T-cell (primary cell): ENCODE data around the gene SLC45A2. TPM values are rescaled to one million over a fixed set of nuclear protein-coding genes. Genes with fewer than 3 reads are reported as not detected.

Source experiments
- ATAC-seq, 4 experiments: fragments of 200-7000 bp in 3 of 4; fragments of 150-1000 bp in 1 of 4; cut with Tn5 transposase; replicated peaks in 1 of 4; 1 replicate in 3 of 4; 2 replicates in 1 of 4; pipeline ENCODE4 v1.10.0; 2021; ENCODE audit warnings: moderate library complexity in 3 of 4, mild to moderate bottlenecking in 2 of 4, moderate number of reproducible peaks in 1 of 4
- CTCF ChIA-PET, 2 donors: fragments of 300-600 bp; sonication (Branson Sonifier 250); formaldehyde crosslinking; loops; one replicate each; lab custom pipeline; 2022; ENCODE audit warnings: antibody characterized with exemption in 2 of 2; lab: Charles Lee
- POLR2A ChIA-PET, 2 donors: fragments of 300-600 bp; sonication (Branson Sonifier 250); formaldehyde crosslinking; loops; one replicate each; lab custom pipeline; 2022; ENCODE audit warnings: antibody characterized with exemption in 2 of 2; lab: Charles Lee
- DNase-seq, 35 experiments: peaks; one replicate each; pipeline versions ENCODE4 v3.0.0 to v3.0.0-alpha.2; 2013 to 2023
- H3K27ac ChIP-seq: one replicate; pipeline ENCODE4 v1.5.1; 2013; ENCODE audit warnings: low read length
- H3K27me3 ChIP-seq, 2 experiments: replicated peaks in 1 of 2; 1 replicate in 1 of 2; 2 replicates in 1 of 2; pipeline versions ENCODE4 v1.6.1 to v1.7.0; 2013; ENCODE audit warnings: low read length in 1 of 2, mixed read lengths in 1 of 2; ENCODE audit not compliant: control insufficient read depth in 2 of 2, insufficient read depth in 2 of 2; ENCODE audit errors: extremely low read depth in 1 of 2
- H3K36me3 ChIP-seq, 2 donors: 1 replicate in 1 of 2; 2 replicates in 1 of 2; pipeline versions ENCODE4 v1.6.1 to v1.7.0; 2013; ENCODE audit warnings: low read length in 1 of 2; ENCODE audit not compliant: control insufficient read depth in 2 of 2, insufficient read depth in 1 of 2; ENCODE audit errors: extremely low read depth in 1 of 2
- H3K4me1 ChIP-seq, 2 experiments: 1 replicate in 1 of 2; 2 replicates in 1 of 2; pipeline versions ENCODE4 v1.6.1 to v1.7.0; 2013; ENCODE audit warnings: low read length in 2 of 2, mixed read lengths in 1 of 2; ENCODE audit not compliant: insufficient read depth in 2 of 2, control insufficient read depth in 1 of 2; ENCODE audit errors: extremely low read depth in 1 of 2
- H3K4me3 ChIP-seq, 2 donors: 1 replicate in 1 of 2; 2 replicates in 1 of 2; pipeline versions ENCODE4 v1.5.1 to v1.7.0; 2013; ENCODE audit warnings: mild to moderate bottlenecking in 2 of 2, low read length in 1 of 2, moderate library complexity in 1 of 2; ENCODE audit not compliant: control insufficient read depth in 1 of 2; ENCODE audit errors: extremely low read depth in 1 of 2
- H3K9me3 ChIP-seq: 2 replicates; pipeline ENCODE4 v1.7.0; 2013
- H3K27ac Mint-ChIP-seq, 2 donors: one replicate each; pipeline ENCODE4 v1.8.0; 2020 to 2021; ENCODE audit warnings: mild to moderate bottlenecking in 2 of 2, mixed read lengths in 2 of 2
- H3K27me3 Mint-ChIP-seq, 2 donors: one replicate each; pipeline ENCODE4 v1.8.0; 2021 to 2022; ENCODE audit warnings: mixed read lengths in 2 of 2
- H3K36me3 Mint-ChIP-seq: one replicate; pipeline ENCODE4 v1.8.0; 2021; ENCODE audit warnings: mixed read lengths
- H3K4me1 Mint-ChIP-seq, 3 donors: one replicate each; pipeline ENCODE4 v1.8.0; 2020 to 2022; ENCODE audit warnings: mixed read lengths in 3 of 3, mild to moderate bottlenecking in 1 of 3
- H3K4me3 Mint-ChIP-seq, 3 donors: one replicate each; pipeline ENCODE4 v1.8.0; 2020 to 2022; ENCODE audit warnings: mild to moderate bottlenecking in 3 of 3, mixed read lengths in 3 of 3, moderate library complexity in 3 of 3
- H3K9me3 Mint-ChIP-seq, 3 donors: one replicate each; pipeline ENCODE4 v1.8.0; 2020 to 2022; ENCODE audit warnings: mixed read lengths in 3 of 3
- WGBS: methylation state at CpG from one replicate; pipeline ENCODE4 v1.1.5; 2013; ENCODE audit warnings: missing lambda C conversion rate; ENCODE audit not compliant: insufficient coverage; 5-methylcytosine and 5-hydroxymethylcytosine counted together
- total RNA-seq, 35 experiments: library from RNA in 6 of 35; stranded (reverse) in 6 of 35; fragments of 120-200 nt in 1 of 35; gene quantifications; one replicate each; pipeline versions ENCODE4 v1.2.1 to v1.2.4 and lab custom pipeline; 2013 to 2026

Gene SLC45A2
- total RNA-seq, 5 donors from 2014 or later (not counting 1 experiment from before 2014, with no cell fraction given), result 0.20 TPM; not detected in 4

DNA sequence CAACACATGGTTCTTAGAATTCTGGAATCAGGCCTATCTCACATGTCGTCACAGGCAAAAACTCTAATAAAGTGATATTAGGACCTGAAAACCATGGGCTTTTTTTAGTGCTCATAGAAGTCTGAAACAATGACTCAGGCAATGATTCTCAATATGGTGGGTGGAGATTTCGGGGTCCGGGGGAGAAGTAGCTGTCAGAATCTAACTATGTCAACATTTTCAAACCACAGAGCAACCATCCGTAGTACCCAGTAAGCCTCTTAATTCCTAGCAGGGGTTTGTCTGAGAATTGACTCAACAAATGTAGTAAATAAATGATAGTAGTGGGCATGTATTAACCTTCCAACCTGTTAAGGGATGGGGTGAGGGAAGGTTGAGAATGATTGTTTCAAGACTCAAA is 20.7 kb upstream of the SLC45A2 start:
- Histone ChIP-seq H3K9me3 (no peaks in the 10 kb centered on the region), H3K27ac (no peak overlapping the region), H3K36me3 (peaks cover 0 to 11% of the 10 kb centered on the region in 2 donors), H3K4me3 (no peak overlapping the region), H3K4me1 (peaks cover 9 to 16% of the 10 kb centered on the region in 2 experiments), H3K27me3 (no peaks in the 10 kb centered on the region)
- ATAC-seq (no peak), DNase-seq (no peak)
- no peak overlapping the region for H3K4me3 Mint-ChIP-seq
- H3K36me3 Mint-ChIP-seq, result peaks cover 24% of the 10 kb centered on the region
- POLR2A ChIA-PET, result no interaction called here
- CTCF ChIA-PET, result interaction anchor here (1.1 to 1.8 kb wide), 2 partner anchors 7 to 9 kb away, joined by 3 to 6 read pairs; no protein-coding TSS in a partner anchor
- no CpG with 5 or more reads among the region's 4 CpGs for WGBS
- peaks cover 0 to 3% of the 10 kb centered on the region in 2 donors for H3K27me3 Mint-ChIP-seq
- H3K9me3 Mint-ChIP-seq, result no peaks in the 10 kb centered on the region
- peaks cover 22 to 31% (median 29%) of the 10 kb centered on the region in 3 donors for H3K4me1 Mint-ChIP-seq
- no peak overlapping the region for H3K27ac Mint-ChIP-seq

DNA sequence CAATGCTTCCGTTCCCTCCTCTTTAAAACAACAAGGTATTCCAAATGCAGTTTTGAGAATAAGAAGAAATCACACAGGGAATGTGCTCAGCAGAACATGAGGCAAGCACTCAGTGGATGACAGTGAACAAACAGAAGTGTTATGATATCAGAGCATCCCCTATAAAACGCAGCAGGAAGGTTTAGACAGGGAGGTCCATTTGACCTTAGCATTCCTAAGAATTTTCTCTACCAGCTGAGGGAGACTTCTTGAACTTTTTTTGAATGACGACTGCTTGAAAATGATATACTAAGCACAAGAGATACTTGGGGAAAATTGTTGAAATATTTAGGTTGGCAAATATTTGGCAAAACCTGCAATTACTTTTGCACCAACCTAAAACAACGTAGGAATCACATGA is 19.4 kb upstream of the SLC45A2 start:
- no peak for ATAC-seq
- H3K4me3 Mint-ChIP-seq, result no peak overlapping the region
- Histone ChIP-seq H3K27me3 (no peaks in the 10 kb centered on the region), H3K27ac (no peak overlapping the region), H3K36me3 (peaks cover 0 to 11% of the 10 kb centered on the region in 2 donors), H3K9me3 (no peaks in the 10 kb centered on the region), H3K4me3 (no peak overlapping the region), H3K4me1 (peaks cover 9 to 11% of the 10 kb centered on the region in 2 experiments)
- H3K27ac Mint-ChIP-seq, result no peak overlapping the region
- H3K36me3 Mint-ChIP-seq, result peaks cover 24% of the 10 kb centered on the region
- H3K4me1 Mint-ChIP-seq, result peaks cover 17 to 23% (median 21%) of the 10 kb centered on the region in 3 donors
- H3K27me3 Mint-ChIP-seq, result no peaks in the 10 kb centered on the region
- CTCF ChIA-PET, result no interaction called here
- POLR2A ChIA-PET, result no interaction called here
- DNase-seq, result no peak
- WGBS, result no CpG with 5 or more reads among the region's 4 CpGs
- no peaks in the 10 kb centered on the region for H3K9me3 Mint-ChIP-seq

DNA sequence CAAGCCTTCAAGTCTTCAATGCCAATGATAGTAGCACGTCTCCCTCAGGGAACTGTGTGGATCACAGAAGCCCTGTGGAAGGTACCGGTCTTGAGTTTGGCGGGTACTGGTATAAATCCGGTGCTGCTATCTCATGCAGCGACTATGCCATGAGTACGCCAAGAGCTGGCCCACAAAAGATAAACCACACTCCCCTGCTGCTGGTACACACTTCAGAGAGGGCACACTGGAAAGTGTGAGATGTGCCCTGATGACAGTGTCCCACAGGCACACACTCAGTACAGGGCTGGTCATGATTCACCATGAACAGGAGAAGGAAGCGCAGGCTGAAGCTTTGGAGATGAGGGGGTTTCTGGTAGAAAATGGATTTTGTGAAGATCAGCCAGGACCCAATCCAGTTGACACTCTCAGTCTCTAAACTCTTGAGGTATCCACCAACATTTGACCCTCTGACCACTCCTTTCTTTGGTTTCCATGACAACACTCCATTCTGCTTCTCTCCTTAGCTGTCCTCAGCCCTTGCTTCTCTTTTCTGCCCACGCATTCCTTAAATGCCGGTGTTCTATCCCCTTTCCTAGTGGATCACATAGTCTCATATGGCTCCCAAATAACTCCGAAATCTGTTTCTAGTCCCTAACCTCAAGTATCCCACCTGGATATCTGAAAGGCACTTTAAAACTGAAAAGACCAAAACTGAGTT is 18.3 kb upstream of the SLC45A2 start:
- WGBS, result 96% methylated on average over 9 of the region's 10 CpGs
- no peaks in the 10 kb centered on the region for H3K9me3 Mint-ChIP-seq
- peaks cover 0 to 16% of the 10 kb centered on the region in 2 donors for H3K36me3 ChIP-seq
- POLR2A ChIA-PET, result no interaction called here
- DNase-seq, result no peak
- CTCF ChIA-PET, result no interaction called here
- no peak overlapping the region for H3K27ac Mint-ChIP-seq
- no peaks in the 10 kb centered on the region for H3K27me3 Mint-ChIP-seq
- no peaks in the 10 kb centered on the region for H3K27me3 ChIP-seq
- H3K4me3 Mint-ChIP-seq, result no peak overlapping the region
- H3K4me3 ChIP-seq, result no peak overlapping the region
- H3K9me3 ChIP-seq, result no peaks in the 10 kb centered on the region
- peaks cover 11 to 17% (median 14%) of the 10 kb centered on the region in 3 donors for H3K4me1 Mint-ChIP-seq
- peaks cover 30% of the 10 kb centered on the region for H3K36me3 Mint-ChIP-seq
- ATAC-seq, result no peak
- H3K27ac ChIP-seq, result no peak overlapping the region
- peaks cover 8 to 9% of the 10 kb centered on the region in 2 experiments for H3K4me1 ChIP-seq

DNA sequence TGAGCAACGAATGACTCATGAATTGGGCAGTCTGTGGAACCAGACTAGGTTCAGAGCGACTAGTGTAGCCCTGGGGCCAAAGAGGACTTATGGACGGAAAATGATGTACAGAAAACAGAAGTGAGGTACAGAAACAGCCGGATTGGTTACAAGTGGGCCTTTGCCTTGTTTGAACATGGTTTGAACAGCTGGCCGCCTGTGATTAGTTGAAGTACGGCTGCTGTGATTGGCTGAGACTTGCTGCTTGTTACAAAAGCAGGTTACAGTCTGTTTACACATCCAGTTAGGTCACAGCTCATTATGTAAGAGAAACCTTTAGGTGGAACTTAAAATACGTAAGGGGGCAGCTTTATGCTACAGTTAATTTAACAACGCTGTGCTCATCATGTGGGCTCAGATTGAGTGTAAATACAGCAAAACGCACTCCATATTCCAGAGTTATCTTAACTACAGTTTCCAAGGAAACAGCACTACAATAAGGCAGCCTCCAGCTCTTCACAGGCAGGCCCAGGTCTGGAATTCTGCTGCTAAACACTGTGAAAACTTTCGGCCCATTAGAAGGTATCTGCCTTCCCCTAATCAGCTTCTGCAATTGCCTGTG is 16.8 kb upstream of the SLC45A2 start:
- Mint-ChIP-seq H3K4me1 (peaks cover 8 to 14% (median 8%) of the 10 kb centered on the region in 3 donors), H3K36me3 (peaks cover 35% of the 10 kb centered on the region), H3K4me3 (no peak overlapping the region), H3K27ac (no peak overlapping the region), H3K27me3 (no peaks in the 10 kb centered on the region), H3K9me3 (no peaks in the 10 kb centered on the region)
- no peak for ATAC-seq
- no peak for DNase-seq
- Histone ChIP-seq H3K27ac (no peak overlapping the region), H3K27me3 (no peaks in the 10 kb centered on the region), H3K9me3 (no peaks in the 10 kb centered on the region), H3K4me3 (no peak overlapping the region), H3K4me1 (peaks cover 0 to 2% of the 10 kb centered on the region in 2 experiments), H3K36me3 (peaks cover 0 to 16% of the 10 kb centered on the region in 2 donors)
- CTCF ChIA-PET, result no interaction called here
- POLR2A ChIA-PET, result no interaction called here
- WGBS, result 97% methylated on average over 3 of the region's 10 CpGs

DNA sequence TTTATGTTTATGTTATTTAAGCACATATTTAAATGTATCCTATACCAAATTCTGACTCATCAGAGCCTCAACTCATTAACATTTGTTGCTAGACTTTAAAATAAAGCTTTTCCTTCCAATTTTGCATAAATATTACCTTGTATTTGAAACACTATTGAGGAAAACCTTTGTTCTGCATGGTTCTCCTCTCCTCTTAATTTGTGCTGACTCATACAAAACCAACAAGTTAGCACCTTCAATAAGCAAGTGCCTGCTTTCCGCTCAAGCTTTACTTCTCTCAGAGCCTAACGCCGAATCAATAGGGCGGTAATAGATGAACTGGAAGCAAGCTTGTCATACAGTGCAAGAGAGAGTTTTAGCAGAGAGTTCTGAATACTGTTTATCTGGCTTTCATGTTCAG is 15.5 kb upstream of the SLC45A2 start:
- H3K4me1 Mint-ChIP-seq, result peaks cover 3 to 9% (median 5%) of the 10 kb centered on the region in 3 donors
- no peak overlapping the region for H3K27ac Mint-ChIP-seq
- peaks cover 39% of the 10 kb centered on the region for H3K36me3 Mint-ChIP-seq
- H3K36me3 ChIP-seq, result peaks cover 2 to 19% of the 10 kb centered on the region in 2 donors
- POLR2A ChIA-PET, result no interaction called here
- no peak overlapping the region for H3K4me3 Mint-ChIP-seq
- H3K9me3 Mint-ChIP-seq, result no peaks in the 10 kb centered on the region
- DNase-seq (no peak), ATAC-seq (no peak)
- no peak overlapping the region for H3K4me3 ChIP-seq
- H3K4me1 ChIP-seq, result peaks cover 0 to 2% of the 10 kb centered on the region in 2 experiments
- no peaks in the 10 kb centered on the region for H3K27me3 Mint-ChIP-seq
- no peaks in the 10 kb centered on the region for H3K9me3 ChIP-seq
- WGBS, result 94% methylated on average over 3 of the region's 4 CpGs
- no peak overlapping the region for H3K27ac ChIP-seq
- CTCF ChIA-PET, result interaction anchor here in 1 of 2 donors (0.7 kb wide), 1 partner anchor 157 kb away, joined by 4 read pairs; no protein-coding TSS in a partner anchor
- H3K27me3 ChIP-seq, result no peaks in the 10 kb centered on the region

DNA sequence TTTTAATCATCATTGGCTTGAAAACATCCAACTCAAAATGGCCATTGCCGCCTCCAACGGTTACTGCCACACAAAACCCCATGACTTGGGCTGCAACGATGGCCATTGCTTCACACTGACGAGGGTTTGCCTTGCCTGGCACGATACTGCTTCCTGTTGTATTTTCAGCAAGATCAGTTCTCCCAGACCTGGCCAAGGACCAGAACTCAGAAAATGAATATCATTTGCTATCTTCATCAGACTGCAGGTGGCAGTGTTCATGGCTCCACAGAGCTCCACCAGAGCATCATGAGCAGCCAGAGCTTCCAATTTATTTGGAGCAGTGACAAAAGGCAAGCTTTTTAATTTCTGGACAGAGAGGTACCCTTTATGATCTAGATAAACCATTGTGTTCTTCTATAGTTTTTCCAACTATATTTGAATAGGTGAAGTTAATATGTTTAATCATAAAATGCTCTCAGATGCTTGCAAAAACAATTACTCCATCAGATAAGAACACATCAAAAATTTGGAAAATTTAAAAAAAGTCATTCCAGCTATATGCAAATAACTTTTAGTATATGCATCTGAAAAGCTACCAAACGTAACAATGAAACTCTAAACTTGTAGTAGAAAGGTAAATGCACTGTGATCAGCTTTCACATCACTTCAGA is 13.0 kb upstream of the SLC45A2 start:
- Histone ChIP-seq H3K4me1 (peaks cover 0 to 2% of the 10 kb centered on the region in 2 experiments), H3K27me3 (no peaks in the 10 kb centered on the region), H3K36me3 (peaks cover 2 to 9% of the 10 kb centered on the region in 2 donors), H3K4me3 (no peak overlapping the region), H3K9me3 (no peaks in the 10 kb centered on the region), H3K27ac (no peak overlapping the region)
- Mint-ChIP-seq H3K27me3 (no peaks in the 10 kb centered on the region), H3K9me3 (no peaks in the 10 kb centered on the region), H3K4me3 (no peak overlapping the region), H3K36me3 (peaks cover 34% of the 10 kb centered on the region), H3K27ac (peak overlapping the region in 1 of 2 donors; percentile 53), H3K4me1 (peaks cover 3 to 9% (median 5%) of the 10 kb centered on the region in 3 donors)
- ATAC-seq (peak; percentile 54 to 78 (median 67)), DNase-seq (peak in 19 of 35 experiments; percentile 2 to 62 (median 15))
- POLR2A ChIA-PET, result no interaction called here
- WGBS, result 39% methylated on average over 5 of the region's 6 CpGs
- CTCF ChIA-PET, result interaction anchor here (0.6 to 1.6 kb wide), 12 partner anchors 9 to 1728 kb away, joined by 3 to 9 read pairs (median 4); partner anchors contain the start of gene AMACR (in 1 of the 2)
